Astrocyte (in vitro differentiated cells and primary cell): Measurements from ENCODE around the gene CCDC85A.

Source experiments
- CTCF ChIP-seq: IDR thresholded peaks from 2 replicates; pipeline ENCODE4 v1.5.1; 2011; ENCODE audit warnings: low read depth, mild to moderate bottlenecking, inconsistent platforms, low read length, moderate library complexity; ENCODE audit not compliant: insufficient read depth
- EZH2 ChIP-seq: IDR thresholded peaks from 2 replicates; pipeline ENCODE4 v1.6.1; 2012; ENCODE audit warnings: mild to moderate bottlenecking, low read length, inconsistent platforms; ENCODE audit not compliant: insufficient read depth

GRCh38 chr2:56314796-56315195 is 131.0 kb downstream of the CCDC85A start:
- no peak for TF ChIP-seq EZH2
- TF ChIP-seq CTCF = no peak
